Thyroid gland (tissue), 4 donors: Measurements from ENCODE around the gene PTPN11. TPM values are rescaled to one million over a fixed set of nuclear protein-coding genes. Genes with fewer than 3 reads are reported as not detected.

Source experiments
- DNase-seq, 2 donors: peaks; one replicate each; pipeline ENCODE4 v3.0.0-alpha.2; 2019
- H3K27ac ChIP-seq, 3 donors: fragments of 200-600 bp; sonication (generic); 1 replicate in 2 of 3; 2 replicates in 1 of 3; pipeline ENCODE4 v1.5.1; 2016 to 2019; ENCODE audit warnings: mild to moderate bottlenecking in 1 of 3, moderate library complexity in 1 of 3
- H3K27me3 ChIP-seq: fragments of 200-600 bp; sonication (generic); one replicate; pipeline ENCODE4 v1.5.1; 2019
- H3K36me3 ChIP-seq, 2 donors: fragments of 200-600 bp; sonication (generic); one replicate each; pipeline ENCODE4 v1.5.1; 2016 to 2019
- H3K4me1 ChIP-seq, 2 donors: fragments of 200-600 bp; sonication (generic); one replicate each; pipeline ENCODE4 v1.5.1; 2017 to 2019
- H3K4me3 ChIP-seq, 3 donors: fragments of 200-600 bp; sonication (generic); replicated peaks in 1 of 3; 1 replicate in 2 of 3; 2 replicates in 1 of 3; pipeline ENCODE4 v1.5.1; 2016; ENCODE audit warnings: mild to moderate bottlenecking in 1 of 3
- H3K9me3 ChIP-seq: fragments of 200-600 bp; sonication (generic); one replicate; pipeline ENCODE4 v1.5.1; 2017
- POLR2A ChIP-seq, 2 donors: fragments of 450-650 bp; IDR thresholded peaks; one replicate each; pipeline ENCODE4 v1.6.1; 2017; ENCODE audit warnings: antibody characterized with exemption in 2 of 2, mild to moderate bottlenecking in 2 of 2, moderate library complexity in 1 of 2
- WGBS, 2 donors: methylation state at CpG; one replicate each; pipeline ENCODE4 v1.1.5; 2017; 5-methylcytosine and 5-hydroxymethylcytosine counted together
- intact Hi-C: fragments of 100-400 bp; cut with DNase I; formaldehyde crosslinking; loops from one replicate; pipeline ENCODE4 v1.15.1; 2023
- total RNA-seq, 4 donors: library from RNA; depleted of rRNA; stranded (reverse); fragments of >200 nt; gene quantifications; one replicate each; pipeline ENCODE4 v1.2.3, GENCODE V29; 2016
- TF ChIP-seq, protein P1 (sequence below), 6 experiments: fragments of 200-600 bp in 3 of 6; fragments of 450-650 bp in 3 of 6; sonication (generic) in 3 of 6; IDR thresholded peaks; one replicate each; pipeline ENCODE4 v1.5.1; 2016 to 2019; ENCODE audit warnings: antibody characterized with exemption in 6 of 6, mild to moderate bottlenecking in 2 of 6, inconsistent platforms in 1 of 6, moderate library complexity in 1 of 6

The PTPN11 gene
- total RNA-seq, 4 donors from 2014 or later = 75.8 to 99.6 (median 78.5) TPM

DNA sequence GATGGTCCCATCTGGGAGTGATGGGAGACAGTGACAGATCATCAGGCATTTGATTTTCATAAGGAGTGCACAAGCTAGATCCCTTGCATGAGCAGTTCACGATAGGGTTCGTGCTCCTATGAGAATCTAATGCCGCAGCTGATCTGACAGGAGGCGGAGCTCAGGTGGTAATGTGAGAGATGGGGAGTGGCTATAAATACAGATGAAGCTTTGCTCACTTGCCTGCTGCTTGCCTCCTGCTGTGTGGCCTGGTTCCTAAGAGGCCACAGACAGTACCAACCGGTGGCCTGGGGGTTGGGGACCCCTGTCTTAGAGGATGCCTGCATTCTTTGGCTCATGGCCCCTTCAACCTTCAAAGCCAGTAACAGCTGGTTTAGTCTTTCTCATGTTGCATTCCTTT is 130.3 kb downstream of the PTPN11 start:
- Histone ChIP-seq H3K4me3 (no peak overlapping the region), H3K36me3 (no peaks in the 10 kb centered on the region), H3K27me3 (no peaks in the 10 kb centered on the region), H3K27ac (no peak overlapping the region), H3K4me1 (no peaks in the 10 kb centered on the region), H3K9me3 (no peaks in the 10 kb centered on the region)
- DNase-seq = no peak
- TF ChIP-seq POLR2A (IDR thresholded peaks at IDR 0.05) = no peak
- TF ChIP-seq, protein P1, sequence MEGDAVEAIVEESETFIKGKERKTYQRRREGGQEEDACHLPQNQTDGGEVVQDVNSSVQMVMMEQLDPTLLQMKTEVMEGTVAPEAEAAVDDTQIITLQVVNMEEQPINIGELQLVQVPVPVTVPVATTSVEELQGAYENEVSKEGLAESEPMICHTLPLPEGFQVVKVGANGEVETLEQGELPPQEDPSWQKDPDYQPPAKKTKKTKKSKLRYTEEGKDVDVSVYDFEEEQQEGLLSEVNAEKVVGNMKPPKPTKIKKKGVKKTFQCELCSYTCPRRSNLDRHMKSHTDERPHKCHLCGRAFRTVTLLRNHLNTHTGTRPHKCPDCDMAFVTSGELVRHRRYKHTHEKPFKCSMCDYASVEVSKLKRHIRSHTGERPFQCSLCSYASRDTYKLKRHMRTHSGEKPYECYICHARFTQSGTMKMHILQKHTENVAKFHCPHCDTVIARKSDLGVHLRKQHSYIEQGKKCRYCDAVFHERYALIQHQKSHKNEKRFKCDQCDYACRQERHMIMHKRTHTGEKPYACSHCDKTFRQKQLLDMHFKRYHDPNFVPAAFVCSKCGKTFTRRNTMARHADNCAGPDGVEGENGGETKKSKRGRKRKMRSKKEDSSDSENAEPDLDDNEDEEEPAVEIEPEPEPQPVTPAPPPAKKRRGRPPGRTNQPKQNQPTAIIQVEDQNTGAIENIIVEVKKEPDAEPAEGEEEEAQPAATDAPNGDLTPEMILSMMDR (IDR thresholded peaks at IDR 0.05) = no peak
- 81 to 88% methylated on average over 5 of the region's 5 CpGs for WGBS, 2 donors
- intact Hi-C loops = no loop called here

DNA sequence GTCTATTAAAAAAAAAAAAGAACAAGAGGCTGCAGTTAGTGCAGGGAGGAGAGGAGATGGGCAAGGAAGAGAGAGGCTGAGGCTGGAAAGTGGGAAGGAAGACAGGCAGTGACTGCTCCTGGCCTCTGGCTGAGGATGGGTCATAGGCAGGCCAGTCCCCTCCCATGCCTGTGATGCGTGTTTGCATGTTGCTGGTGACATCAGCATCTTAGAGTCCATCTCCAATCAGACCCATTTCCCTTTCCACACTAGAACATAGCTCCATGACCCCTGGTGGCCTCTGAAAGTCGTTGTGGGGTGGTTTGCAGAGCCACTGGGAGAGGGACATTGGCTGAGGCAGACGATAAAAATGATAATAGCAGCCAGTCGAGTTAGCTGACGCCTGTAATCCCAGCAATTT is 132.9 kb downstream of the PTPN11 start:
- DNase-seq = no peak
- WGBS, 2 donors = 77 to 81% methylated on average over 5 of the region's 5 CpGs
- Histone ChIP-seq H3K9me3 (no peaks in the 10 kb centered on the region), H3K4me1 (no peaks in the 10 kb centered on the region), H3K27ac (no peak overlapping the region), H3K4me3 (no peak overlapping the region), H3K27me3 (no peaks in the 10 kb centered on the region), H3K36me3 (no peaks in the 10 kb centered on the region)
- intact Hi-C loops = no loop called here
- TF ChIP-seq, protein P1 (IDR thresholded peaks at IDR 0.05) = no peak
- no peak for TF ChIP-seq POLR2A (IDR thresholded peaks at IDR 0.05)

DNA sequence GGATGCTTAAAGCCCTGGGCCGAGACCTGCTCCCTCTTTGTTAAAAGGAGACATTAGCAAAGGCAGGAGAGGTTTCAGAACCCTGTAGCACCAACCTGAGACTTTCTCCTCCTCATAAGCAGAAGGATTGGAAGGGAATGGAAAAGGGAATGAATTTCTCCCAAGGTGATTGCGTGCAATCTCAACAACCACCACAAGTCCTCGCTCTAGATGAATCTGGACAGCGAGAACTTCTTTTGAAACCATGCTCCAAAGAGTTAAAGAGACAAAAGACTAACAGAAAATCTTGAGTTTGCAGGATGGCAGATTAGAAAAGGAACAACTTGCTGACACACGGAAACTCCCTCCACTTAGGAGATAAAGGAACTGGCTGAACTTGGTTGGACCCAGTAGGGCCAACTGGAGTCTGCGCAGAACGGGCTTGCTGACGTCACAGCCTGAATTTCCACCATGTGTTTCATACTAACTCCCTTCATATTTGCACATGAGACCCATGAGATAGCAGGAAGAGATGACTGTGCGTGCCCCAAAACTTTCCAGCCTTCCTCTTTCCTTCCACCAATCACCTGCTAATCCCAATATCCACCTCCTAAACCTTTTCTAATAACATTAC is 137.0 kb downstream of the PTPN11 start:
- TF ChIP-seq, protein P1 (IDR thresholded peaks at IDR 0.05) = no peak
- no peak for TF ChIP-seq POLR2A (IDR thresholded peaks at IDR 0.05)
- Histone ChIP-seq H3K4me3 (no peak overlapping the region), H3K9me3 (no peaks in the 10 kb centered on the region), H3K27ac (no peak overlapping the region), H3K4me1 (no peaks in the 10 kb centered on the region), H3K27me3 (no peaks in the 10 kb centered on the region), H3K36me3 (no peaks in the 10 kb centered on the region)
- intact Hi-C loops = no loop called here
- WGBS, 2 donors = 85 to 87% methylated on average over 9 of the region's 9 CpGs
- DNase-seq = no peak

DNA sequence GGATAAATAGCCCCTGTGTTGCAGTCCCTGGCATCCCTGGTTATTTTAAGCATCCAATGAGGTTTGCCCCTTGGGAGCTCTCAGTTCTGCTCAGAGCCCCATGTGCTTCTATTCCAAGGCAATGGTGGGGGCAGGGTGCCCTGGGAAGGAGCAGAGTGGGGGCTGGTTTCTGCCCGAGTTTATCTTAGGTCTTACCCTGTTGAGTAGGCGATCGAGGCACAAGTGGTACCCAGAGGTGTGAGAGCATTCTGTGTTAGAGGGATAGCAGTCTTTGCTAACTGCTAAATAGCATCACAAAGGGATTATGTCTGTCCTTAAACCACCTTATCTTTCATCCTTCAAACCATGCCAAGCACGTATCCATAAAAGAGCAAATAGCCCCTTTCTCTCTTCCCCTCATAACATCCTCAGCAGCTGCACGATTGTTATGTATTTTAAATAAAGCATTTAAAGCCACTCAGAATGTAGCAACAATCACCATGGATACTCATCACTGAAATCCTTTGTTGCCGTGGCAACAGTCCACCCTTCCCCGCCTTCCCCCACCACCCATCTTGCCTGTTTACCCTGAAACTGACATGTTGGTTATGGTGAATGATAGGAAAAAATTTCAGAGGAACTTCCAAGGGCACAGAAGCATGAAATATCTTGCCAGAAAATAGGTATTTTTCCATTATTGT is 139.3 kb downstream of the PTPN11 start:
- Histone ChIP-seq H3K9me3 (no peaks in the 10 kb centered on the region), H3K36me3 (no peaks in the 10 kb centered on the region), H3K4me1 (no peaks in the 10 kb centered on the region), H3K27me3 (no peaks in the 10 kb centered on the region), H3K27ac (no peak overlapping the region), H3K4me3 (no peak overlapping the region)
- no peak for DNase-seq
- intact Hi-C loops = no loop called here
- 72 to 78% methylated on average over 6 to 7 of the region's 7 CpGs for WGBS, 2 donors
- TF ChIP-seq, protein P1 (IDR thresholded peaks at IDR 0.05) = no peak
- no peak for TF ChIP-seq POLR2A (IDR thresholded peaks at IDR 0.05)

Other genes starting within 250 kb of the PTPN11 start
- gene HECTD4, start 36.5 kb upstream of the PTPN11 start, total RNA-seq = 100 to 1,000 TPM in 1 of 4 donors, 10 to 100 TPM in 3; 68.5 to 115 (median 79.6) TPM
- gene RPL6, start 9.3 kb upstream of the PTPN11 start, total RNA-seq = 1,000 to 10,000 TPM; 1,041 to 1,517 (median 1,257) TPM